Myocyte (in vitro differentiated cells): Measurements from ENCODE around the gene RPS19. TPM values are rescaled to one million over a fixed set of nuclear protein-coding genes. Genes with fewer than 3 reads are reported as not detected.

Source experiments
- DNase-seq: peaks from one replicate; pipeline ENCODE4 v3.0.0-alpha.2; 2012; ENCODE audit warnings: low read depth
- total RNA-seq: library from RNA; depleted of rRNA; stranded (reverse); fragments of >200 nt; gene quantifications from 2 replicates; pipeline ENCODE4 v1.2.3, GENCODE V29; 2014

RPS19 gene
- total RNA-seq, 1 donor from 2014 or later: 368 TPM

DNA sequence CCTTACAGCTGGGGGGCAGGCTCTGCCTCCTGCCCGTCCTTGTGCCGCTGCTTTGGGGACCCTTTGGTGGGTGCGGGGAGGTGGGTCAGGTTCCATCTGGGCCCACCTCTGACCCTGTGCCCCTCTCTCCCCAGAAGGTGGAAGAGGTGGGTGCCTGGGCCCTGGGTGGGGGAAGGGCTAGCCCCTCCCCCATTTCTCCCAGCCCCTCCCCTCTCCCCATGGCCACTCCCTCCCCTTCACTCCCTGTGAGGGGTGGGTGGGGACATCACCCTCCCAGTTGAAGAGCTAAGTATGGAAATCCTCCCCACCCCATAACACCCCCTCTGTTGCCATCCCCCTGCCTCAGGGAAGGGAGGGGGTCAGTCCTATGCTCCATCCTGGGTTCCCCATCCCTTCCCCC, 37.1 kb downstream of the RPS19 start:
- DNase-seq: no peak

DNA sequence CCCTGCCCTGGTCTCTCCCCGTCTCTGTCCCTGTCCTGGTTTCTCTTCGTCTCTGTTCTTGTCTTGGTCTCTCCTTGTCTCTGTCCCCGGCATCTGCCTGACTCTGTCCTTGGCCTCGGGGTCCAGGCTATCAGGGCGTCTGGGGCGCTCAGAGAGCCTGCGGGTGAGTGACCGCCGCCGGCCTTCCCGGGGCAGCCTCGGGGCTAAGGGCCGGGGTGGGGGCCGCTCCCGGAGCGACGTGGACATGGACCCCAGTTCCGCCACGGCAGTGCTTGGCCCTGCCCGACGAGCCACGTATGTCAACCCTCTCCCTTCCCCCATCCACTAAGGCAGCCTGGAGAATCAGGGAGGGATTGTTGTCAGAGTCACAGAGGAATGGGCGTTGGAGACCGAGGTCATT, 37.8 kb downstream of the RPS19 start:
- no peak for DNase-seq

DNA sequence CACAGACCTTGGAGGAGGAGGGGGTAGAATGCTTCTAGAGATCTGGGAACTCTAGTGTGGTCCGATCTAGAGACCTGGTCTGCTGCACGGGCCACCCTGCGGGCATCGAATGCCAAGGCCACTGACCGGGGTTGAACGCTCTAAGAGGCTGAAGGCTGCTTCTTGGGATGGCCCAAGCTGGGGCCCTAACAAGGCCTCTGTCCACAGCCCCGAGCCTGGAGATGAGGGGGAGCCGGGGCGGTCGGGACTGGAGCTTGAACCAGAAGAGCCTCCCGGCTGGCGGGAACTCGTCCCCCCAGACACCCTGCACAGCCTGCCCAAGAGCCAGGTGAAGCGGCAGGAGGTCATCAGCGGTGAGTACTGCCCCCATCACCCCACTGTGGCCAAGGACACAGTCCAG, 38.2 kb downstream of the RPS19 start:
- DNase-seq: no peak

DNA sequence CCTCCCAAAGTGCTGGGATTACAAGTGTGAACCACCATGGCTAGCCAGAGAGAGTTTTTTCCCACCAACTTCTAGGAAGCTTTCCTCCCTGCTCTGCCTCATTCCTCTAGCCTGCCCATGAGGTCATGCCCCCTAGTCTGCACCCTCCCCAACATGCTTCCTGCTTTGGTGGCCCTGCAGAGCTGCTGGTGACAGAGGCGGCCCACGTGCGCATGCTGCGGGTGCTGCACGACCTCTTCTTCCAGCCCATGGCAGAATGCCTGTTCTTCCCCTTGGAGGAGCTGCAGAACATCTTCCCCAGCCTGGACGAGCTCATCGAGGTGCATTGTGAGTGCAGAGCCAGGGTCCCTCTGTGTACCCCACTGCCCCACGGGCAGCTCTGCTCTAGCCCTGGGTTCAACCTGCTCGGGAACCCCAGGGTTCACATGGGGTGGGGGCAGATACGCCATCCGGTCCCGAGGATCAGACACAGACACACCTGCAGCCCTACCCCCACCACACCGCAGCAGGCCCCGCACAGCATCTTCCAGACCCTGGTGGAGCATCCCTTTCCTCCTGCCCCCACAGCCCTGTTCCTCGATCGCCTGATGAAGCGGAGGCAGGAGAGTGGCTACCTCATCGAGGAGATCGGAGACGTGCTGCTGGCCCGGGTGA, 41.8 kb downstream of the RPS19 start:
- DNase-seq: no peak

DNA sequence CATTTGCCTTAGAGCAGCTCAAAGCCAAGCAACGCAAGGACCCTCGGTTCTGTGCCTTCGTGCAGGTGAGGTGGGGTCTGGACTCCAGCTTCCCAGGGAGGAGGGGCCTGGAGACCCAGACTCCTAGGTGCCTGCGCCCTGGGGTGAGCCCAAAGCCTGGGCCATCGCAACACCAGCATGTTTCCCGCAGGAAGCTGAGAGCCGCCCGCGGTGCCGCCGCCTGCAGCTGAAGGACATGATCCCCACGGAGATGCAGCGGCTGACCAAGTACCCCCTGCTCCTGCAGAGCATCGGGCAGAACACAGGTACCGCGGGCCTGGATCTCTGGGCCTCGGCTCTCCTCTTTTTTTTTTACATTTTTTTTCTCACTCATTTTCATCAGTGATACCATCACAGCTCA, 42.5 kb downstream of the RPS19 start:
- DNase-seq: no peak

DNA sequence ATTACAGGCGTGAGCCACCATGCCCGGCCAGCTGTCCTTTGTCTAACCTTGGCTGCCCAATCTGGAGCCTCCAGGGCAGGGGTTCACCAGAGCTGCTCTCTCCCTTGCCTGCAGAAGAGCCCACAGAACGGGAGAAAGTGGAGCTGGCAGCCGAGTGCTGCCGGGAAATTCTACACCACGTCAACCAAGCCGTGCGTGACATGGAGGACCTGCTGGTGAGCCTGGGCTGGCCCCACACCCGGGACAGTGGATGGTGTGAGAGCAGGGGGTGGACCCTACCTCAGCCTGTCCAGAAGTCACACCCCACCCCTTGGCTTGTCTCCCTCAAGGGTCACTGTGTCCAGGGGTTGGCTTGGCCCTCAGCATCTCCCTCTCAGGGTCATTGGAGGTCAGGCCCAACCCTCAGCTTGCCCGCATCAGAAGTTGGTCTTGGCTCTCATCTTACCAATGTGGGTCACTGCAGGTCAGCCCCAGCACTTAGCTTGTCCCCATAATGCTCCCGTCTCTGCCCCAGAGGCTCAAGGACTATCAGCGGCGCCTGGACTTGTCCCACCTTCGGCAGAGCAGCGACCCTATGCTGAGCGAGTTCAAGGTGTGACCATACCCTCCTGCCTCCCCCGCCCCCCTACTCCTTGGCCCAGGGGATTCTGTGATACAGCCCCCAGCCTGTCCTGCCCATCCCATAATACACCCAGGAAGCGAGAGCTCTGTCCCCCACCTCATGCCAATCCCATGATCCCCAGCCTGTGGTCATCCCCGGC, 43.3 kb downstream of the RPS19 start:
- no peak for DNase-seq

DNA sequence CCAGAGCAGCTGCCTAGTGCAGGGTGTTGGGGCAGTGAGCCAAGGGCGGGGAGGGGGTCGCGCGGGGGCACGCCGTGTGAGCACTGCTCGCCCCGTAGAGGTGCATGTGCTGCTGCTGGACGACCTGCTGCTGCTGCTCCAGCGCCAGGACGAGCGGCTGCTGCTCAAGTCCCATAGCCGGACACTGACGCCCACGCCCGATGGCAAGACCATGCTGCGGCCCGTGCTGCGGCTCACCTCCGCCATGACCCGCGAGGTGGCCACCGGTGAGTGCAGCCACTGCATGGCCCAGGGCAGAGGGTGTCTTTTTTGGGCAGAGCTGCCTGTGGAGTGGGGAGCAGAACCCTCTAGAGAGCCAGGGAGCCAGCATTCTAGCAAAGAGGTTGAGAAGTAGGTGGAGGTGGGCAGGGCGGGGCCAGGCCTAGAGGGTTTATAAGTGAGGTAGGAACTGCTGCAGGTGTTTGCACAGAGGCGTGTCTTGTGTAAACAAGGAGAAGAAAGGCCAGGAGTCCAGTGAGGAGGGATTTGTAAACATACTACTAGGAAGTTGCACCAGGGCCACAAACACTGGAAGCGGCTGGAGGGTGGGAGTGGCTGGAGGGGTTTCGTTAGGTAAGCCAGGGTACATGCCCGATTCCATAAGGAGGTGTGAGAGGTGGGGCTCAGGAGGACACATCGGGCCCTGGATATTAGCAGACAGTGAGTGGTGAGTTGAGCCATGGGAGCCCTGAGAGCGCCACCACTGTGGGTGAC, 44.2 kb downstream of the RPS19 start:
- DNase-seq: no peak

DNA sequence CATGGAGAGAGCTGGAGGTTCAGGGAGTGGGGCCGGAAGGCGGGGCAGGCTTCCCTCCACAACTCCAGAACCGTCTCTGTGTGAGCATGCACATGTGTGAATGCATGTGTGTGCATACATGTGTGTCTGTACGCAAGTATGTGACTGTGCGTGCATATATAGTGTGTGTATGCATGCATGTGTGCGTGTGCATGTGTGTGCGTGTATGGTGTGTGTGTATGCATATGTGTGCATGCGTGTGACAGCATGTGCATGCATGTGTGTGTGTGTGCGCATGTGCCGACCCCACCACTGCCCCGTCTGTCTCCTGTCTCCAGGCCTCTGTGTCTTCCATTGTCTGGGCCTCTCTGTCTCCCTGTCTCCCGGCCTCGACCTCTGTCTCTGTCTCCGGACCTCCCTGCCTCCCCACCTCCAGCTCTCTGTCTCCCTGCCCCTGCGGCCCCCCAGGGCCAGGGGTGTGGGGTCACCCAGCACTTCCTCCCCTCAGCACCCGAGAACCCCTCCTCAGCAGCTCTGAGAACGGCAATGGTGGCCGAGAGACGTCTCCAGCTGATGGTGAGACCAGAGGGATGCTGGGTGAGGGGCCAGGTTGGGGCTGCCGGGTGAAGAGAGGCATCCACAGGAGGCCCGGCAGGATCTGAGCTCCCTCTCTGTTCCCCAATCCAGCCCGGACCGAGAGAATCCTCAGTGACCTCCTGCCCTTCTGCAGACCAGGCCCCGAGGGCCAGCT, 45.4 kb downstream of the RPS19 start:
- no peak for DNase-seq

DNA sequence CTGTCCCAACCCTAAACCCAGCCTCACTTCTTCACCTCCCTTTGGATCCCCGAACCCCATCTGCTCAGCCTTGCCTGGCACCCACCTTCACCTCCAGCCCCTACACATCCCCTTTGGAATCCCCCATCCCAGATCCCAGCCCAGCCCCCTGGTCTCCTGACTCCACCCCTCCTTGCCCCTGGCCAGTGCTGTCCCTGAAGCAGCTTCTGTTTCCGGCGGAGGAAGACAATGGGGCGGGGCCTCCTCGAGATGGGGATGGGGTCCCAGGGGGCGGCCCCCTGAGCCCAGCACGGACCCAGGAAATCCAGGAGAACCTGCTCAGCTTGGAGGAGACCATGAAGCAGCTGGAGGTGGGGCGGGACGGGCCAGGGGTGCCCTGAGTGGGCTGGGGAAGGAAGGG, 46.2 kb downstream of the RPS19 start:
- DNase-seq: no peak

DNA sequence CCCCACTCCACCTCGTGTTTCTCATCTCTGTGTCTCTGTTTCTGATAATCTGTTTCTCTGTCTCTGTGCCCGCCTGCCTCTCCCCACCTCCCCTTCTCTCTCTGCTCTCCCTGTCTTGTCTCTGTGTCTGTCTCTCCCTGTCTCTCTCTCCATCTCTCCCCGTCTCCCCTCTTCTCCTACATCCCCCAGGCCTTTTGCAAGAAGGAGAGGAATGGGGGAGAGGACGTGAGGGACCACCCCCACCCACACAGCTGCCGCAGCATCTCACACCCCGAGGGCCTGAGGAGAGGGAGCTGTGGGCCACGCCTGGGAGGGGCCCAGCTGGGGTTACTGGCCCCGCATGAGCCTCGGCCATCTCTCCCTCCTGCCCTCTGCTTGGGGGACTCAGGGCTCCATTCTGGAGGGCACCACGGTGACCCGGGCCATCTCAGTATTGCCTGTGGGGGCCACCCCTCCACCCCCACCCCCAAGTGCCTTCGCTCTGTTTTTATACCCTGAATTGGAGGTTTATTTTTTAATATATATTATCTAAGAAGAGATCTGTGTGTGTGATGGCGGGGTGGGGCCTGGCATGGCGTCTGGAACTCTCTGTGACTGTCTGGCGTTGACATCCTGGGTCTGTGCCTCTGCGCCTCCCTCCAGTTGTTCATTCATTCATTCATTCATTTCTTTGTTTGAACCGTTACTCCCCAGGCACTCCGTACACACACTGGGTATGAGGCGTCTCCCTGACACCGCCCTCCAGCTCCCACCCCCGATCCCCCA, 47.0 kb downstream of the RPS19 start:
- no peak for DNase-seq

DNA sequence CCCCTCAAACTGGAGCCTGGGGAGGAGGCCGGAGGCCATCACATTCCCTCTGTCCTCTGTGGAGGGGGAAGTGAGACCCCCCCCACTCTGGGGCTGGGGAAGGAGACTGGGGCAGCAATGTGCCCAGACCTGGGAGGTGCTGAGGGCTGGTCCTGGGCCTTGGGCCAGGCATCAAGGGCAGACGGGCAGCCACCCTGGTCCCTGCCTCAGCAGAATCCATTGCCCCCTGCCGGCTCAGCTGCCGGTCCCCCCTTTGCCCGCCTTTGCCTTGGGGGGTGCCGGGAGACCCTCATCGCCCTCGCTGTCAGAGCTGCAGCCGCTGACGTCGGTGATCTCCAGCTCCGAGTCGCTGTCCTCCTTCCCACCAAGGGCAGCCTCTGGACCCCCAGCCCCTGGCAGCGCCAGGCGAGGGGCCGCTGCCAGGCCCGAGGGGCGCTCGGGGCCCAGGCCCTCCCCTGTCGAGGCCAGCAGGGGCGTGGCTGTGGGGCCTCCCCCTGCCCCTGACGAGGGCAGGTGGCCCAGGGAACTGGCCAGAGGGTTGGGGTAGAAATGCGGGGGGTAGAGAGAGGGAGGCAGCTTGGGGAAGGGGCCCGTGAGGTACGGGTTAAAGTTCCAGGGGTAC, 48.0 kb downstream of the RPS19 start:
- DNase-seq: no peak

DNA sequence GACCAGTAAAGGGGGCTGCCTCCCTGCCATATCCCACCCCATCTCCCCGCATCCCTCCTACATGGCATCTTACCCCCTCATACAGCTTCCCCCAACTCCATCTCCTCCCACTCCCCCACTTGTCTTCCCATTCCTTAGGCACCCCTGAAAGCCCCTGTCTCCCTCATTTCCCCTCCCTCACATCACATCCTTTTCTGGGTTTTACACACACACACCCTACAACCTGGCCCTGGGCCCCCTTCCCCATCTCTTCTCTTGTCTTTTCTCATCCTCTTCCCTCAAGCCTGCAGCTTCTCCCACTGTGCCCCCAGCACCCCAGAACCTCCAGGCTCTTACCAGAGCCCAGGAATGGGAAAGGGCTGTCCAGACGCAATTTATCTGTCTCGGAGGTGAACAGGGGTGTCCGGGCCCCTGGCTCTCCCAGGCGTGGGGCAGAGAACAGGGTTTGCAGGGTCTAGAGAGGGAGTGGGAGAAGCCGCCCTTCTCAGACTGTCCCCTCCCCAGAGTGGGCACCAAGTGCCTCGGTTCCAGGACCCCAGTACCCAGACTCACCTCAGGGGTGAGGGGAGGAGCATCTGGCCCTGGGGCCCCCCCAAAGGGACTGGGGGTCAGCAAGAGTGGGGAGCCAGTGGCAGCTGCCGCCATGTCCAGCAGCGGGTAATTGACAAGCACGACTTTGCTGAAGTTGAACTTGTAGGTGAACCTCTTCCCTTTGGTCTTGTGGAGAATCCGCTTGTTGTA, 48.8 kb downstream of the RPS19 start:
- no peak for DNase-seq

DNA sequence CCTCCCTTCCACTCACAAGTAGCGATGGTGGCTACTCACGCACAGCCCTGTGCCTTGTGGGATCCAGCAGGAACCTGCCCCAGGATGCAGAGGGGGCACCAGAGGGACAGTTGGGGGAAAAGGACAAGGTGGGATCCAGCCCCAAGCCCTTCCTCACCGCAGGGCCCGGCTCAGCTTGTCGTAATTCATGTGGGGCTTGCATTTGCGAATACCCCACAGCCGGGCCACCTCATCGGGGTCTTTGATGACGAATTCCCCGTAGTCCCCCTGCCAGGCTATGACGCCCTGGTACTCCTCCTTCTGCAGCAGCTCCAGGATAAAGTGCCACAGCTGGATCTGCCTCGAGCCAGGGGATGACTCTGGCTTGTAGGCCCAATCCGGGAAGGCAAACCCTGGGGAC, 49.7 kb downstream of the RPS19 start:
- no peak for DNase-seq

DNA sequence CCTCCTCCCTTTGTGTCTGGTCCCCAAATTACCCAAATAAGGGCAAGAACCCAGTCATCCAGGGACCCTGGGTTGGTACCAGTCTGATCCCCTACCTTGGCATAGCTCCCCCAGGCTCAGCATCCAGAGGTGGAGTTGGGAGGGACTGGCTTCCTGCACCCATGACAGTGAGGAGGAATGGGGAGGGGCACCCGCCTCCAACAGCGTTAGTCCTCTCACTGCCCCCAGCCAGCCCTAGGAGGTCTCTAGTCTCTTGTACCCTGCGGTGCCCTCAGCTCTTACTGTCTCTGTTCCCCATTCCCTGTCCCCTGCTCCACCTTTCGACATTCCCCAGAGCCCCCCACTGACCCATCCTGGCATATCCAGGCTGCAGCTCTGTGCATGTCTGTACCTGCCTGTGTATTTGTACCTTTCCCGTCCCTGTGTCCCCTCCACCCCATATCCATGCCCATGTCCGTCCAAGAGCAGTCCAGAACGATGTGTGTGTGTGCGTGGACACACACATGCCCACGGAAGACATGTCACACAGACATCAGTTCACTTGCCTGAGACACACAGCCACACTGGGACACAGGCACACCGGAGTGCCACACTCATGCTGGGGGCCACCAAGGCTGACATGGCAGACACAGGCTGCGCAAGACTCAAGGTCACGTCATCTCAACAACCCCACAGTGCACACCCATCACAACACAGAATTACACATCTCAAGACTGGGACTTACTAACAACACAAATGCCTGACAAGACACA, 50.4 kb downstream of the RPS19 start:
- no peak for DNase-seq

DNA sequence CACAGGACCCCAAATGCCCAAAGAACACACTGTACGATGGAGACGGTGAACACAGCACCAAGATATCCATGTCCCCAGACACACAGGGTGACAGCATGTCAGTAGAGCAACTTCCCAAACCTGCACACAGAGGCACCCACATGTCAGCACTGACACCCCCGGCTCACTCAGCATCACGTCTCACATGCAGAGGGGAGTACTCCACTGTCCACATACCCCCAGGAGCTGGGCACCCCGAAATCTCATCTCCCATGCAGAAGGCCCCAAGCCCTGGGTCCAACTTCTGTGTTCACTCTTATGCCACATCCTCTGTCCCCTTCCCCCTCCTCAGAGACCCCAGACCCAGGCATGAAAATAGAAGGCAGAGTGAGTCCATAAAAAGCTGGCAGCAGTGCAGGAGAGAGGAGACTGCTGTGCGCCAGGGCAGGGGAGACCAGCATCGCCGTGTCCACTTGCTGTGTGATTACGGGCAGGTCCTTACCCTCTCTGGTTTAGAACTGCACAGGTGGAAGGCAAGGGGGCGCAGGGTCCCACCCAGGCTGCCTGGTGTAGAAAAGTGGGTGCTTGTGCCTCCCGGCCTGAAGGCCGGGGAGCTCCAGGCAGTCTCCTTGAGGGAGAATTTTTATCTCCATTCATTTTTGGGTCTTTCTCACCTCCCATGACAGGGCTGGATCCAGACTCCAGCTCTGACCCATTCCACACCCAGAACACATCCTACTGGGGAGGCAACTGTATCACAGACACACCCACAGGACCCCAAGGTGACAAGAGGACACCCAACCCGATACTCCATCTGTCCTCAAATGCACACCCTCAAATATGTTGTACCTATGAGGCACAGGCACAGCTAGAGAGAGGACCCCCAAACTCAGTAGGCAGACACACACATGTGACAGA, 51.2 kb downstream of the RPS19 start:
- no peak for DNase-seq

DNA sequence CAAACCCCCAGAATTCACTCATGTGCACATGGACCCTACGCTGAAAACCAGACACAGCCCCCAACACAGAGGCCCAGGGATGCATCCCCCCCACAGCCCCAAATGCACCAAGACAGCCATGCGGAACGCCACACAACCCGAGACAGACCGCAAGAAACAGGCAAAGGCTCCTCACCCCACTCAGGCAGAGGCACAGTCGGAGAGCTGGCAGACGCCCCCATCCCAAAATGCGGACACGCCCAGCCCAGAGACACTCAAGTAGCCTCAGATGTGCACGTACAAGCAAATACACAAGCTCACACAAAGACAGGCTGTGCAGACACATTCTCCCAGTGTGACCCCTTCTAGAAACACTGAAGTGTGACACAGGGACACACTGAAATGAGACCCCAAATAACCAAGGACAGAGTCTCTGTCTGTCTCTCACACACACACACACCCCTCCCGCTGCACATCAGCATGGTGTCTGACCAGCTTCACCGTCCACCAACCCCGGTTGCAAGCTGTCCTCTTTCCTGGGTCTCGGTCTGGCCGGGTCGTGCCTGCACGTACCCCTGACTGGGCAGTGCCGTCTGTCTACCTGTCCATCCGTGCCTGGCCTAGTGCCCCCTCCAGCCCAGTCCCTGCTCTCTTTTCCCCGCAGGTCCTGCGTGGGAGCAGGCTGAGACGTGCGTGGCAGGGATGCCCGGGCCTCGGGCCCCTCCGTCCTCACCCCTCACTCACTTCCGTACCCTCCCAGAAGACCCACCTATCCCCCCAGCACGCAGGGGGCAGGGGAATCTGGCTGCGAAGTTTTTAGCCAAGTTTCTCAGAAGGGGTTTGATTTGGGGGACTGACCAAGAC, 52.1 kb downstream of the RPS19 start:
- no peak for DNase-seq

DNA sequence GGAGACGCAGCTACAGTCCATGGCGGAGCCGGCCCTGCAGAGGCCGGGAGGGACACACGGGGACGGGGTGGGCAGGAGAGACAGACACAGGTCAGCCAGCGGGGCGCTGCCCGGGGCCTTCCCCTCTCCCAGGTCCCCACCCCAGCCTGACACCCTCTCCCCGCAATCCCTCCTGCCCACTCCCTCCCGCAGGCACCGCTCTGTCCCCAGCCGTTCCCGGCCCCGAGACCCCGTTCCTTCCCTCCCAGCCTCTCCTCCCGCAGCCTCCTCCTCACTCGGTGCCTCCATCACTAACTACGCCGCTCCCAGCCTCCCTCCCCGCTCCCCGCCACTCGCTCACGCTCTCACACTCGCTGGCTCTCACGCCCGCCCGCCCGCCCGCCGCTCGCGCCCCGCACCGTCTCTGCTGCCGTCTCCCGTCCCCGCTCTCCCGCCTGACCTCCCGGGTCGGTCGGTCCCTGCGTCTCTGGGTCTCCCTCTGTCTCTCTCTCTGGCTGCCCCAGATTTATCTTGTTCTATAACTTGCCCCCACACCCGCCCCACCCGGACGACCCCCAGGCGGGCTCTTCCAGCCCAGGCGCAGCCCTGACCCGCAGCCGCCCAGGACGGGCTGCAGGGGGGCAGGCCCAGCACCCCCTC, 53.0 kb downstream of the RPS19 start:
- no peak for DNase-seq
